SK-N-SH (cell line): ENCODE data around the gene NRP2. TPM values are rescaled to one million over a fixed set of nuclear protein-coding genes. Genes with fewer than 3 reads are reported as not detected.

Experiments used
- CTCF ChIA-PET: fragments of 300-600, 350-600 bp; formaldehyde crosslinking; extraction: SDS; loops from one replicate; lab custom pipeline; 2021; lab: Yijun Ruan, JAX
- POLR2A ChIA-PET: fragments of 350-600 bp; sonication (Branson Sonifier 250); formaldehyde crosslinking; extraction: SDS; loops from one replicate; lab custom pipeline; 2020; ENCODE audit warnings: antibody characterized with exemption, inconsistent platforms; lab: Yijun Ruan, JAX
- DNase-seq: peaks from one replicate; pipeline ENCODE4 v3.0.0; 2012
- H2AFZ ChIP-seq: fragments of 200-600 bp; sonication (generic); 2 replicates; pipeline ENCODE4 v1.8.1; 2016; ENCODE audit warnings: antibody characterized with exemption, mild to moderate bottlenecking, low read depth
- H3F3A ChIP-seq: fragments of 200-600 bp; sonication (generic); replicated peaks from 2 replicates; pipeline ENCODE3; 2016; ENCODE audit warnings: antibody characterized with exemption, mild to moderate bottlenecking; ENCODE audit not compliant: insufficient read depth
- H3K27ac ChIP-seq, 2 experiments: fragments of 200-500 bp in 1 of 2; fragments of 200-600 bp in 1 of 2; sonication (Bioruptor generic) in 1 of 2; sonication (generic), shearing (Covaris generic) in 1 of 2; 2 replicates each; pipeline versions ENCODE4 v1.5.1 to v1.6.1; 2014 to 2016; ENCODE audit warnings: low read depth in 2 of 2, inconsistent platforms in 1 of 2, low read length in 1 of 2, mild to moderate bottlenecking in 1 of 2, mixed read lengths in 1 of 2
- H3K27me3 ChIP-seq: fragments of 200-600 bp; sonication (generic), shearing (Covaris generic); 2 replicates; pipeline ENCODE4 v1.6.1; 2016; ENCODE audit warnings: mixed run types; ENCODE audit not compliant: insufficient read depth
- H3K36me3 ChIP-seq, 2 experiments: fragments of 200-500 bp in 1 of 2; fragments of 200-600 bp in 1 of 2; sonication (Bioruptor generic) in 1 of 2; sonication (generic) in 1 of 2; replicated peaks in 1 of 2; 2 replicates each; pipeline versions ENCODE3 to v1.5.1; 2014 to 2016; ENCODE audit warnings: low read length in 1 of 2, mild to moderate bottlenecking in 1 of 2; ENCODE audit not compliant: insufficient read depth in 2 of 2, control insufficient read depth in 1 of 2
- H3K4me1 ChIP-seq, 2 experiments: fragments of 200-500 bp in 1 of 2; fragments of 200-600 bp in 1 of 2; sonication (Bioruptor generic) in 1 of 2; sonication (generic), shearing (Covaris generic) in 1 of 2; 2 replicates each; pipeline versions ENCODE4 v1.5.1 to v1.6.1; 2014 to 2016; ENCODE audit warnings: low read depth in 1 of 2, low read length in 1 of 2, mixed run types in 1 of 2; ENCODE audit not compliant: insufficient read depth in 2 of 2, control insufficient read depth in 1 of 2
- H3K4me2 ChIP-seq: fragments of 200-600 bp; sonication (generic), shearing (Covaris generic); 2 replicates; pipeline ENCODE4 v1.6.1; 2017; ENCODE audit warnings: mixed run types
- H3K4me3 ChIP-seq, 2 experiments: fragments of 200-500 bp in 1 of 2; fragments of 200-600 bp in 1 of 2; sonication (Bioruptor generic) in 1 of 2; sonication (generic), shearing (Covaris generic) in 1 of 2; 2 replicates each; pipeline versions ENCODE4 v1.5.1 to v1.8.1; 2014 to 2016; ENCODE audit warnings: low read depth in 2 of 2, inconsistent platforms in 1 of 2, low read length in 1 of 2, mild to moderate bottlenecking in 1 of 2, mixed read lengths in 1 of 2, moderate library complexity in 1 of 2
- H3K79me2 ChIP-seq: fragments of 200-600 bp; sonication (generic); 2 replicates; pipeline ENCODE4 v1.8.1; 2017; ENCODE audit warnings: mild to moderate bottlenecking; ENCODE audit not compliant: insufficient read depth
- H3K9ac ChIP-seq: fragments of 200-600 bp; sonication (generic); 2 replicates; pipeline ENCODE4 v1.6.1; 2017; ENCODE audit warnings: mixed run types
- H3K9me2 ChIP-seq: fragments of 200-600 bp; sonication (generic); 2 replicates; pipeline ENCODE4 v1.6.1; 2017; ENCODE audit warnings: mixed run types
- H3K9me3 ChIP-seq: fragments of 200-600 bp; sonication (generic); 2 replicates; pipeline ENCODE4 v1.6.1; 2017; ENCODE audit warnings: mixed run types, mild to moderate bottlenecking, moderate library complexity
- H4K20me1 ChIP-seq: fragments of 200-600 bp; sonication (generic); 2 replicates; pipeline ENCODE4 v1.6.1; 2017; ENCODE audit warnings: mild to moderate bottlenecking, mixed run types; ENCODE audit not compliant: insufficient read depth
- EP300 ChIP-seq, 2 experiments: IDR thresholded peaks; 2 replicates each; pipeline versions ENCODE4 v1.4.0 to v1.6.1; 2012; ENCODE audit warnings: borderline replicate concordance in 1 of 2, low read depth in 1 of 2, low read length in 1 of 2
- EZH2phosphoT487 ChIP-seq: fragments of 200-600 bp; sonication (generic); IDR thresholded peaks from 2 replicates; pipeline ENCODE4 v1.6.1; 2017; ENCODE audit warnings: low read depth, mixed run types, mild to moderate bottlenecking, antibody characterized with exemption, moderate library complexity, borderline replicate concordance
- FOXJ3 ChIP-seq: sonication (generic); formaldehyde crosslinking; IDR thresholded peaks from 2 replicates; pipeline ENCODE4 v1.5.1; 2020; ENCODE audit warnings: mild to moderate bottlenecking, missing genetic modification reagents
- FOXM1 ChIP-seq: IDR thresholded peaks from 2 replicates; pipeline ENCODE4 v1.4.0; 2012; ENCODE audit warnings: low read depth, mild to moderate bottlenecking
- MXI1 ChIP-seq: IDR thresholded peaks from 2 replicates; pipeline ENCODE4 v1.6.1; 2012; ENCODE audit warnings: mild to moderate bottlenecking, low read depth, low read length, improper control_type of control experiment
- RAD21 ChIP-seq: IDR thresholded peaks from 2 replicates; pipeline ENCODE4 v1.6.1; 2012; ENCODE audit warnings: mild to moderate bottlenecking, low read length
- RFX5 ChIP-seq: IDR thresholded peaks from 2 replicates; pipeline ENCODE4 v1.6.1; 2012; ENCODE audit warnings: mild to moderate bottlenecking, improper control_type of control experiment, low read length
- SIN3A ChIP-seq: IDR thresholded peaks from 2 replicates; pipeline ENCODE4 v1.6.1; 2012; ENCODE audit warnings: low read depth, mild to moderate bottlenecking, low read length, moderate library complexity, borderline replicate concordance
- TAF1 ChIP-seq: IDR thresholded peaks from 2 replicates; pipeline ENCODE4 v1.6.1; 2012; ENCODE audit warnings: low read depth, mild to moderate bottlenecking, low read length, moderate library complexity, borderline replicate concordance
- TCF12 ChIP-seq: IDR thresholded peaks from 2 replicates; pipeline ENCODE4 v1.4.0; 2012
- YY1 ChIP-seq: IDR thresholded peaks from 2 replicates; pipeline ENCODE4 v1.4.0; 2012; ENCODE audit warnings: low read depth, mild to moderate bottlenecking
- whole genome bisulfite sequencing: methylation state at CpG from one replicate; pipeline ENCODE4 v1.1.6; 2017; ENCODE audit warnings: low lambda C conversion rate; 5-methylcytosine and 5-hydroxymethylcytosine counted together
- polyA plus RNA-seq, 3 experiments: library from polyadenylated mRNA; depleted of rRNA; stranded (reverse); fragments of >200 nt; gene quantifications; 2 replicates each; pipeline ENCODE4 v1.2.3, GENCODE V29; 2012
- TF ChIP-seq, protein P1 (sequence below): IDR thresholded peaks from 2 replicates; pipeline ENCODE4 v1.6.1; 2012; ENCODE audit warnings: mild to moderate bottlenecking, low read depth, low read length, moderate library complexity
- TF ChIP-seq, protein P2 (sequence below): fragments of 200-600 bp; sonication (generic); IDR thresholded peaks from 2 replicates; pipeline ENCODE4 v1.6.1; 2017; ENCODE audit warnings: antibody characterized with exemption, mild to moderate bottlenecking, moderate library complexity
- TF ChIP-seq, protein P3 (sequence below): fragments of 150-350 bp; IDR thresholded peaks from 2 replicates; pipeline ENCODE4 v1.6.1; 2017; ENCODE audit warnings: antibody characterized with exemption, low read length, low read depth, borderline replicate concordance

NRP2 gene
- polyA plus RNA-seq, 1 of the 3 experiments (the other 2 are of a cell fraction): 68.8 TPM

DNA sequence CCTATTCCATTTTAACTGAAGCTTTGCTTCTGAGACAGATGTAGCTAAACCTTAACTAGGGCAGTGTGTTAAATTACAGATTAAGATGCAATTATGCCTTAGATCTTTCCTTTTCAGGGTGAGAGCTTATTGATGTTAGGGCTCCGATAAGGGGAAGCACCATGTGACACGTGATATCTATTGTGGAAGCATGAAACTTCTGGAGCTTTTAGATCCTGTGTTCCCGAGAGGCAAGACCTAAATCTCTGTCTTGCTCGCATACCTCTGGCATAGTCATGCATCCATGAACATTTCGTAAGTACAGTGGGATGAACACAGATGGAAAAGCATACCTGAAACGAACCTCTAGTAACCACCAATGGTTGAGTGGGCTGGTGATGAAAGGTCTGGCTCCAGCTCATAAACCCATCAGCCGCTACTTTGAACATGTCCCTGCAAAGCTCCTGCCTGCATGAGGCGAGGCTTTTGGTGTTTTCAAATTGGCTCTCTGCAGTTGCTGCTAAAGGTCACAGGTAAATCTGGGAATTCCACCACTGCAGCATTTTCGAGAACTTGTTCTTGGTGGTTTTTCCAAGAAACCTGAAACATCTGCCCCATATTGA, 3.7 kb upstream of the NRP2 start:
- WGBS: 77% methylated on average over 8 of the region's 9 CpGs
- DNase-seq: no peak
- POLR2A ChIA-PET: no interaction called here
- no peak overlapping the region for H2AFZ ChIP-seq
- H3K4me2 ChIP-seq: no peak overlapping the region
- peaks cover 14% of the 10 kb centered on the region for H3K79me2 ChIP-seq
- H3K9me3 ChIP-seq: no peaks in the 10 kb centered on the region
- no peaks in the 10 kb centered on the region for H3K27me3 ChIP-seq
- H3K27ac ChIP-seq: no peak overlapping the region
- peaks cover 9 to 19% of the 10 kb centered on the region in 2 experiments for H3K4me1 ChIP-seq
- peaks cover 14% of the 10 kb centered on the region for H3F3A ChIP-seq
- CTCF ChIA-PET: interaction anchor here (0.6 to 8.2 kb wide), 17 partner anchors 11 to 1173 kb away, joined by 3 to 91 read pairs (median 4); no protein-coding TSS in a partner anchor
- no peak overlapping the region for H3K9ac ChIP-seq
- no peaks in the 10 kb centered on the region for H3K9me2 ChIP-seq
- TF ChIP-seq EP300 (IDR thresholded peaks at IDR 0.05; ENCODE audit: borderline replicate concordance in 1 of 2, low read depth in 1 of 2, low read length in 1 of 2) (no peak), FOXM1 (no peak)
- TF ChIP-seq, protein P1, sequence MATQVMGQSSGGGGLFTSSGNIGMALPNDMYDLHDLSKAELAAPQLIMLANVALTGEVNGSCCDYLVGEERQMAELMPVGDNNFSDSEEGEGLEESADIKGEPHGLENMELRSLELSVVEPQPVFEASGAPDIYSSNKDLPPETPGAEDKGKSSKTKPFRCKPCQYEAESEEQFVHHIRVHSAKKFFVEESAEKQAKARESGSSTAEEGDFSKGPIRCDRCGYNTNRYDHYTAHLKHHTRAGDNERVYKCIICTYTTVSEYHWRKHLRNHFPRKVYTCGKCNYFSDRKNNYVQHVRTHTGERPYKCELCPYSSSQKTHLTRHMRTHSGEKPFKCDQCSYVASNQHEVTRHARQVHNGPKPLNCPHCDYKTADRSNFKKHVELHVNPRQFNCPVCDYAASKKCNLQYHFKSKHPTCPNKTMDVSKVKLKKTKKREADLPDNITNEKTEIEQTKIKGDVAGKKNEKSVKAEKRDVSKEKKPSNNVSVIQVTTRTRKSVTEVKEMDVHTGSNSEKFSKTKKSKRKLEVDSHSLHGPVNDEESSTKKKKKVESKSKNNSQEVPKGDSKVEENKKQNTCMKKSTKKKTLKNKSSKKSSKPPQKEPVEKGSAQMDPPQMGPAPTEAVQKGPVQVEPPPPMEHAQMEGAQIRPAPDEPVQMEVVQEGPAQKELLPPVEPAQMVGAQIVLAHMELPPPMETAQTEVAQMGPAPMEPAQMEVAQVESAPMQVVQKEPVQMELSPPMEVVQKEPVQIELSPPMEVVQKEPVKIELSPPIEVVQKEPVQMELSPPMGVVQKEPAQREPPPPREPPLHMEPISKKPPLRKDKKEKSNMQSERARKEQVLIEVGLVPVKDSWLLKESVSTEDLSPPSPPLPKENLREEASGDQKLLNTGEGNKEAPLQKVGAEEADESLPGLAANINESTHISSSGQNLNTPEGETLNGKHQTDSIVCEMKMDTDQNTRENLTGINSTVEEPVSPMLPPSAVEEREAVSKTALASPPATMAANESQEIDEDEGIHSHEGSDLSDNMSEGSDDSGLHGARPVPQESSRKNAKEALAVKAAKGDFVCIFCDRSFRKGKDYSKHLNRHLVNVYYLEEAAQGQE: no peak
- H3K4me3 ChIP-seq: no peak overlapping the region
- no peaks in the 10 kb centered on the region for H4K20me1 ChIP-seq
- H3K36me3 ChIP-seq: no peaks in the 10 kb centered on the region

DNA sequence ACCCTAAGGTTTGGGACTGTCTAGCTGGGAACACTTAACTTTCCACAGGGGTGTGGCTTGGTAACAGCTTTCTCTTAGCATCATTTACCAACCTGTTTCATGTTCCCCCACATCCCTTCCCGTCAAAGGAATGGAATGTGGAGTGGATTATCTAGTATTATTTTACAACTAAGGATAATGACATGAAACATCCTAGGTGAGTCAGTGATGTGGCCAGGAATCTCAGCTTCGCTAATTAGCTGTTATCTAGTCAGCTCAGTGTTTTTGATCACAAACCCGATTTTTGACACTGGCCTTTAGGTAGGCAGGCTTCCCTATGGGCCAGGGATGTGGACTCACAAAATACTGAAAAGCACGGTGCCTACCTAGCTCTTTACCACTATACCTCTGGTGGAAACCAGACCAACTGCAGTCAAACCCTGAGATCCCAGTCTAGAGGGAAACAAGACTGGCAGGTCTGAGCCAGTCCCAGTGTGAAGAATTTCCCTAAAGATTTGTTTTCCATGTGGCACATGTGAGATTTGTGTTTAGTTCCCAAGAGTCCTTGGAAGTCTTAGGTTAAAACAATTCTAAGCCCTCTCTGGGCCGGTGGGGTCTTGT, 2.8 kb upstream of the NRP2 start:
- Histone ChIP-seq H3K79me2 (peaks cover 22% of the 10 kb centered on the region), H2AFZ (peak overlapping the region; percentile 12; the same call in 1 of the 2 replicates), H3K9ac (no peak overlapping the region), H3K27ac (peak overlapping the region in 1 of 2 experiments; percentile 6; a peak in 1 of 4 replicates), H3F3A (peaks cover 19% of the 10 kb centered on the region), H3K36me3 (no peaks in the 10 kb centered on the region), H3K9me3 (no peaks in the 10 kb centered on the region), H3K4me3 (no peak overlapping the region; a peak in 1 of 4 replicates), H3K9me2 (no peaks in the 10 kb centered on the region), H3K4me2 (no peak overlapping the region), H4K20me1 (no peaks in the 10 kb centered on the region), H3K4me1 (peaks cover 11 to 24% of the 10 kb centered on the region in 2 experiments), H3K27me3 (no peaks in the 10 kb centered on the region)
- no peak for DNase-seq
- ChIA-PET CTCF (interaction anchor here (0.6 to 8.2 kb wide), 27 partner anchors 9 to 1353 kb away, joined by 3 to 91 read pairs (median 3); no protein-coding TSS in a partner anchor), POLR2A (no interaction called here)
- 77% methylated on average over 5 of the region's 5 CpGs for WGBS
- no peak for TF ChIP-seq MXI1
- TF ChIP-seq, protein P2, sequence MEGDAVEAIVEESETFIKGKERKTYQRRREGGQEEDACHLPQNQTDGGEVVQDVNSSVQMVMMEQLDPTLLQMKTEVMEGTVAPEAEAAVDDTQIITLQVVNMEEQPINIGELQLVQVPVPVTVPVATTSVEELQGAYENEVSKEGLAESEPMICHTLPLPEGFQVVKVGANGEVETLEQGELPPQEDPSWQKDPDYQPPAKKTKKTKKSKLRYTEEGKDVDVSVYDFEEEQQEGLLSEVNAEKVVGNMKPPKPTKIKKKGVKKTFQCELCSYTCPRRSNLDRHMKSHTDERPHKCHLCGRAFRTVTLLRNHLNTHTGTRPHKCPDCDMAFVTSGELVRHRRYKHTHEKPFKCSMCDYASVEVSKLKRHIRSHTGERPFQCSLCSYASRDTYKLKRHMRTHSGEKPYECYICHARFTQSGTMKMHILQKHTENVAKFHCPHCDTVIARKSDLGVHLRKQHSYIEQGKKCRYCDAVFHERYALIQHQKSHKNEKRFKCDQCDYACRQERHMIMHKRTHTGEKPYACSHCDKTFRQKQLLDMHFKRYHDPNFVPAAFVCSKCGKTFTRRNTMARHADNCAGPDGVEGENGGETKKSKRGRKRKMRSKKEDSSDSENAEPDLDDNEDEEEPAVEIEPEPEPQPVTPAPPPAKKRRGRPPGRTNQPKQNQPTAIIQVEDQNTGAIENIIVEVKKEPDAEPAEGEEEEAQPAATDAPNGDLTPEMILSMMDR: no peak
- no peak for TF ChIP-seq SIN3A
- no peak for TF ChIP-seq YY1
- TF ChIP-seq RFX5: no peak
- no peak for TF ChIP-seq TCF12
- TF ChIP-seq EZH2phosphoT487: no peak
- TF ChIP-seq TAF1: no peak
- TF ChIP-seq EP300 (IDR thresholded peaks at IDR 0.05; ENCODE audit: borderline replicate concordance in 1 of 2, low read depth in 1 of 2, low read length in 1 of 2): no peak
- no peak for TF ChIP-seq FOXJ3 (CRISPR knock-in tag)
- no peak for TF ChIP-seq RAD21
- TF ChIP-seq, protein P1: no peak
- TF ChIP-seq, protein P3, sequence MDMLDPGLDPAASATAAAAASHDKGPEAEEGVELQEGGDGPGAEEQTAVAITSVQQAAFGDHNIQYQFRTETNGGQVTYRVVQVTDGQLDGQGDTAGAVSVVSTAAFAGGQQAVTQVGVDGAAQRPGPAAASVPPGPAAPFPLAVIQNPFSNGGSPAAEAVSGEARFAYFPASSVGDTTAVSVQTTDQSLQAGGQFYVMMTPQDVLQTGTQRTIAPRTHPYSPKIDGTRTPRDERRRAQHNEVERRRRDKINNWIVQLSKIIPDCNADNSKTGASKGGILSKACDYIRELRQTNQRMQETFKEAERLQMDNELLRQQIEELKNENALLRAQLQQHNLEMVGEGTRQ: no peak
